ENCODE measurements around the gene GPC3.

DNA sequence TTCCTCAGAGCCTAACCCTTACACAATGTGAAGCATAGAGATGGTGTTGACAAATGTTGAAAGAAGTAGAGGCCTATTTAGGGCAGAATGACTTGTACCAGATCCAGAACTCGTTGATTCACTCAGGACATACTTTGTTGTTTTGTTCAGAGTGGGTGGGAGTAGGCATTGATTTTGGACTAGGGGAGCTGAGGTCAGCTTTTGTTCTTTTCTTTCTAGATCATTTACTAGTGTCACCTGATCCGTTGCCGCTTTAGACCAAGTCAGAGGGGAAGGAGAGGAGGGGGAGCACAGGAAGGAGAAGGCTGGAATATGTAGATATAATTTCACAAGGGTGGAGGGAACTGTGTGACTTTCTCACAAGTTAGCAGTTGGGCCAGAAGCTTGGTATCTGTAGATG, 287.7 kb downstream of the GPC3 start:
- TF ChIP-seq, protein P1, sequence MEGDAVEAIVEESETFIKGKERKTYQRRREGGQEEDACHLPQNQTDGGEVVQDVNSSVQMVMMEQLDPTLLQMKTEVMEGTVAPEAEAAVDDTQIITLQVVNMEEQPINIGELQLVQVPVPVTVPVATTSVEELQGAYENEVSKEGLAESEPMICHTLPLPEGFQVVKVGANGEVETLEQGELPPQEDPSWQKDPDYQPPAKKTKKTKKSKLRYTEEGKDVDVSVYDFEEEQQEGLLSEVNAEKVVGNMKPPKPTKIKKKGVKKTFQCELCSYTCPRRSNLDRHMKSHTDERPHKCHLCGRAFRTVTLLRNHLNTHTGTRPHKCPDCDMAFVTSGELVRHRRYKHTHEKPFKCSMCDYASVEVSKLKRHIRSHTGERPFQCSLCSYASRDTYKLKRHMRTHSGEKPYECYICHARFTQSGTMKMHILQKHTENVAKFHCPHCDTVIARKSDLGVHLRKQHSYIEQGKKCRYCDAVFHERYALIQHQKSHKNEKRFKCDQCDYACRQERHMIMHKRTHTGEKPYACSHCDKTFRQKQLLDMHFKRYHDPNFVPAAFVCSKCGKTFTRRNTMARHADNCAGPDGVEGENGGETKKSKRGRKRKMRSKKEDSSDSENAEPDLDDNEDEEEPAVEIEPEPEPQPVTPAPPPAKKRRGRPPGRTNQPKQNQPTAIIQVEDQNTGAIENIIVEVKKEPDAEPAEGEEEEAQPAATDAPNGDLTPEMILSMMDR (IDR thresholded peaks at IDR 0.05): no peak
- TF ChIP-seq POLR2A (IDR thresholded peaks at IDR 0.05) (no peak), POLR2AphosphoS5 (IDR thresholded peaks at IDR 0.05; ENCODE audit: insufficient read depth in 1 of 2, low read depth in 1 of 2) (no peak)
